IPS-NIHi7 (cell line): ENCODE results near the gene NALF2.
A peak's percentile ranks its signal among the peaks of the same experiment; 100 is the strongest.

ENCODE experiments used
- DNase-seq: peaks from one replicate; pipeline ENCODE4 v3.0.0; 2012; ENCODE audit warnings: mixed read lengths; ENCODE audit errors: extremely low spot score

The NALF2 gene

DNA sequence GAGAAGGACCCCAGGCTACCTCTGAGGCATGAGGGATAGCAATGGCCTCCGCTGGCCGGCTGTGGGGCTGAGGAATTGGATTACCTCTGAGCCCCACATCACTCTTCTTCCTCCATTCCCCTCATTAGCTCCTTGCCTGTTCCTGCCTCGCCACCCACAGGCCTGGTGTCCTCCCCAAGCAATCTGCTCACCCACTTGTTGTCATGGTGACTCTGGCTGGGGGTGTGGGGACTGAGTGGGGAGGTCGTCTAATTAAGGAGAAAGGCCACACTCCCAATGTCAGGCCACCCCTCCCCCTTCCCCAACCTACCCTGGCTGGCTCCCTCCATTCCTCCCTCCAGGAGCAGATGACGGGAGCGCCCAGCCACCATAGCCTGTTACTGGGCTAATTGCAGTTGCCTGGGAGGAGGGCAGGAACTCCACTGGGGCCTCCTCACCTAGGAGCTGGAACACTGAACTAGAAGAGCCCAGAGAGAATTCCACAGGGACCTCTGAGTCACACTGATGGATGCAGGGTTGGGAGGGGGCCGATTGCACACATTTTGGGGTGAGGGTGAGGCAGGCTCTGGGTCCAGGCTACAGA lies 20.7 kb downstream of the NALF2 start:
- DNase-seq = no peak

DNA sequence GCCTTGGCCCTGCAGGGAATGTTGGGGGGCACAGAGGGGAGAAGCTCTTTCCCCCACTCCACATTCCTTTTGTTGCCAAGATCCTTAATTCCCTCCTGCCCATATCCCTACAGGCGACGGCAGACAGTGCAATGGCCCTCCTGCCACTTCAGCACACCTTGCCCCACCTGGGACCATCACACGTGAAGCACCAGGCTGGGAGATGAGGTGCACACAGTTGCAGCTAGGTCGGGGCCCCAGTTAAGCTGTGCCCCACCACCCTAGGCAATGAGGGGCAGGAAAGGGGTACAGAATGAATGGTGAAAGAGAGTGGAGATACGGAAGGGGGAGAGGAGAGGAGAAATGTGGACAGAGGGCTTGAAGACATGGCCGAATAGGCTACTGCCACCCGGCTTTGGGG lies 26.2 kb downstream of the NALF2 start:
- DNase-seq = no peak

- DNase-seq = no peak
Observed at GRCh38 chrX:69531031-69531755, 27.1 kb downstream of the NALF2 start.

- DNase-seq = no peak
Observed at GRCh38 chrX:69535661-69536060, 31.5 kb downstream of the NALF2 start.

DNA sequence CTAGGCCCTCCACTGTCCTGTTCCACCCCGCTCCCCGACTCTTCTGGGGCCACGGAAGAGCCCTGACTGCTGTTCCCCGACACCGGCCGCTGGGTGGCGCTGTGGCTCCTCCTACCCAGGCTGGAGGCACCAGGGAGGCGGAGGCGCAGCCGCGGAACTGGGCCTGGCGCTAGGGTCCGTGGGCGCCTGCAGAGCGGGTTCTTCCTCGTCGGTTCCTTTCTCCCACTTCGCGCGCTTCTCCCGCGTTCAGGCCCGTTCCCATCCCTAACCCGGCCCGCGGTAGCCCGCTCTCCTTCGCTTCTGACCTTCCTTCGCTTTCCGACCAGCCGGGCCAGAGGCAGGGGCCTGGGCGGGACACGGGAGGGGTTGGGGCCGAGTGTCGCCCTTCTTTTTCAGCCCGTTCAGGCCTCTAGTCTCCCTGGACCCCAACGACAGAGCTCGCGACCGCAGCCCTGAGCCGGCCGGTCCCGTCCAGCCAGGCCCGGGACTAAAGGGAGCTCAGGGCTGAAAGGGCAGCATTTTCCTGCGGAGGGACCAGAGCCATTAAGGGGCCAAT lies 34.3 kb downstream of the NALF2 start:
- DNase-seq = peak; percentile 82

GRCh38 chrX:69539437-69539836 lies 35.3 kb downstream of the NALF2 start:
- DNase-seq = no peak

DNA sequence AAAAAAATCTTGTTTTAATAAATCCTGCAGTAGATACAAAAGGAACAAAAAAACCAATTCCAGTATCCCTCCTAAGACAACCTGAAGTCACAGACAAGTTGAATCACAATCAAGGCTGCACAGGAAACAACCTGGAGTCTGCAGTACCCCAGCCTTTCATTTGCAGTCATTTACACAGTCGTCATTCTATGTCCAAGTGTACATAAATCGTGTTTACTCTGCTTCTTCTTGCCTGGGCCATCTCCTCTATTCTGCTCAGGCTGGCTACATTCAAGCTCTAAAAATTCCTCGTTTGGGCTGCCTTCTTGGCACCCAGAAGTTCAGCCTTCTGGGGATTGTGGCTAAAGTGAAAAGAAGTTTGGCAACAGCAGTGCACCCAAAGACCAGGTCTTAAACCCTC lies 37.8 kb downstream of the NALF2 start:
- no peak for DNase-seq

DNA sequence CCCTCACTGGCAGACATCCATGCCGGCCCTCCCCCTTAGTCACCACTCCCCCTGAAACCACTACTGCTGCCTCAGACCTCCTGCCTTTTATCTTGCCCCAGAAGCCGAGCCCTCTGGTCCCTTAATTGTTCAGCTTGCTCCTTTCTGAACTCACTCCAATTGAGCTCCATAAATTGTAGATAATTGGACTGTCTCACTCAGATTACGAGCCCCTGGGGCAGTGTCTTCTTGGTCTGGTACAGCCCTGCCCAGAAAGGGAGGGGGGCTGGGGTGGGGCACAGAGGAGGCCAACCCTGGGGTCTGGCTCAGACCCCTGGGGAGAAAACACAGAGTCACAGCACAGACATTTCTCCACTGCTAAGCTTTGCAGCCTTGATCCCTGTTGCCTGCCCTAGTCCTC lies 39.4 kb downstream of the NALF2 start:
- DNase-seq = no peak

- DNase-seq = no peak
Observed at GRCh38 chrX:69546417-69546816, 42.3 kb downstream of the NALF2 start.

GRCh38 chrX:69546978-69547377 lies 42.9 kb downstream of the NALF2 start:
- no peak for DNase-seq

DNA sequence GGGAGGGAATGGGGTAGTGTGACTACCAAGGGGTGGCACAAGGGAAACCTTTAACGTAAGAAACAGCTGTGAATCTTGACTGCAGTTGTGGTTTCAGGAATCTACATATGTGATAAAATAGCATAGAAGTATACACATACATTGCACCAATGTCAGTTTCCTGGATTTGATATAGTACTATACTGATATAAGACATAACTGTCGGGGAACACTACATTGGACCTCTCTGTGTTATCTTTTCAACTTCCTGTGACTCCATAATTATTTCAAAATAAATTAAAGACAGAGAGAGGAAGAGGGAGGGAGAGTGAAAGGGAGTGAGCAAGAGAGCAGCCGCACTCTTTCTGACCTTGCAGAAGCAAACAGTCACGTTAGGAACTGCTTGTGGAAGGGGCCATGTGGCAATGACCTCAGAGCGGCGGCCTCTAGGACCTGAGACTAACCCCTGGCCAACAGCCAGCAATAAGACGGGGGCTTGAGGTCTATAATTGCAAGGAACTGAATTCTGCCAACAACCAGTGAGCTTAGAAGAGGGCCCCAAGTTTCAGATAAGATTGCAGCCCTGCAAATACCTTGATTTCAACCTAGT lies 47.4 kb downstream of the NALF2 start:
- DNase-seq = no peak

- no peak for DNase-seq
Observed at GRCh38 chrX:69552512-69552911, 48.4 kb downstream of the NALF2 start.
